ENCODE data around the gene CDKAL1. TPM values are rescaled to one million over a fixed set of nuclear protein-coding genes. Genes with fewer than 3 reads are reported as not detected.

Gene CDKAL1
- total and polyA plus RNA-seq, 2 of the 8 experiments (the other 6 are each of a cell fraction or from before 2014, with no cell fraction given), result 8.4 to 24.6 TPM

DNA sequence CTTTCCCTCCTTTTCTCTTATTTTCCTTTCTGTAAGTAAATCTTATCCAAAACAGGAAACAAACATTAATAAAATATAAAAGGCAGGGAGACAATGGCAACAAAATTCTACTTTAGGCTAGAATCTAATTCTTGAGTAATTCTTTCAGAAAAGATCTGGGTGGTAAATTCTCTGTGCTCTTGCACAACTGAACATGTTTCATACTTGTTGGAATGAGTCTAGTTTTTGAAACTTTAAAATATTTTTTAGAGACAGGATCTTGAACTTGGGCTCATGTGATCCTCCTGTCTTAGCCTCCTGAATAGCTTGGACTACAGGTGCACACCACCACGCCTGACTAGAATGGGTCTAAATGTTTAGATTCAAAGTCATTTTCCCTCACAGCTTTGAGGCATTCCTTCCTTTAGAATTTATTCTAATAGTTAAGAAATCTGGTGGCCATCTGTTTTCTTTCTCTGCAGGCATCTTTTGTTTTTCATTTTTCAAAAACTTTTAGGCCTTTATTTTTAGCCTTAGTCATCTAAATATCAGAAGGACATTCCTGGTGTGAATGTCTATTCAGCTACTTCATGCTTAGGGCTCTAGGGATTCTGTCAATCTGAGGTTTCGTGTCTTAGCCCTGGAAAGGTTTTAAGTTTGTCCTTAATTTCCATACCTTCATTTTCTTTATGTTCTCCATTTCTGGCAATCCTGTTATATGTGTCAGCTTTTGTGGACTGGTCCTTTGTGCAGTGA, 76.5 kb downstream of the CDKAL1 start:
- H4K8ac ChIP-seq (ENCODE audit: extremely low read depth, insufficient read depth, low read length), result no peak overlapping the region
- WGBS, 2 experiments (ENCODE audit: extremely low coverage in 1 of 2, insufficient coverage in 1 of 2, insufficient read length in 1 of 2, insufficient replicate concordance in 2 of 2, low coverage in 1 of 2, low lambda C conversion rate in 2 of 2, missing lambda C conversion rate in 1 of 2), result 82% methylated on average over 2 of the region's 2 CpGs; no CpG with 5 or more reads in 1 of the 2 experiments
- H3K79me1 ChIP-seq (ENCODE audit: low read depth, low read length), result no peaks in the 10 kb centered on the region
- H3K27ac ChIP-seq (ENCODE audit: low read depth, low read length), result no peak overlapping the region
- no peak overlapping the region for H2BK120ac ChIP-seq (replicated peaks; ENCODE audit: low read depth, low read length)
- CTCF ChIA-PET (ENCODE audit: partially characterized antibody), result no interaction called here
- H2BK5ac ChIP-seq (ENCODE audit: low read depth, low read length), result no peak overlapping the region
- no peak overlapping the region for H3K56ac ChIP-seq (replicated peaks; ENCODE audit: insufficient read length, low read depth, low read length)
- H3K23ac ChIP-seq (ENCODE audit: insufficient read length), result no peak overlapping the region
- H3K18ac ChIP-seq (ENCODE audit: extremely low read depth, low read length), result no peak overlapping the region
- H3K4ac ChIP-seq (replicated peaks; ENCODE audit: insufficient read length, low read depth, low read length), result no peak overlapping the region
- H3K27me3 ChIP-seq (replicated peaks in 1 of 4; ENCODE audit: control insufficient read depth in 3 of 4, extremely low read depth in 1 of 4, insufficient read depth in 3 of 4, low read length in 3 of 4), result no peaks in the 10 kb centered on the region
- peaks cover 0 to 3% (median 0%) of the 10 kb centered on the region in 4 experiments; a peak in 1 of 7 replicates for H3K4me1 ChIP-seq (replicated peaks in 1 of 4; ENCODE audit: control insufficient read depth in 3 of 4, insufficient read depth in 4 of 4, low read length in 3 of 4)
- no peaks in the 10 kb centered on the region; a peak in 1 of 8 replicates for H3K36me3 ChIP-seq (ENCODE audit: control insufficient read depth in 2 of 4, insufficient read depth in 4 of 4, low read length in 3 of 4)
- H4K91ac ChIP-seq (replicated peaks; ENCODE audit: insufficient read length, low read length), result no peak overlapping the region
- FAIRE-seq (no peak), DNase-seq (ENCODE audit: low read depth in 1 of 2, low spot score in 2 of 2) (no peak)
- POLR2A ChIA-PET (ENCODE audit: partially characterized antibody), result no interaction called here
- no peaks in the 10 kb centered on the region; the same call in 1 of the 2 replicates for H3K23me2 ChIP-seq (ENCODE audit: low read depth, low read length)
- TF ChIP-seq E2F6 (IDR thresholded peaks at IDR 0.05), result no peak
- TF ChIP-seq SP2 (IDR thresholded peaks at IDR 0.05; ENCODE audit: low read length), result no peak
- no peak for TF ChIP-seq HDAC6 (IDR thresholded peaks at IDR 0.05; ENCODE audit: low read depth, low read length)
- no peak for TF ChIP-seq RBBP5 (IDR thresholded peaks at IDR 0.05; ENCODE audit: borderline replicate concordance, low read depth, low read length)
- TF ChIP-seq KDM1A (IDR thresholded peaks at IDR 0.05; ENCODE audit: borderline replicate concordance, low read length), result no peak
- no peak for TF ChIP-seq SP1 (IDR thresholded peaks at IDR 0.05; ENCODE audit: low read depth, low read length)
- TF ChIP-seq RAD21 (IDR thresholded peaks at IDR 0.05 in 1 of 2, conservative IDR thresholded peaks at IDR 0.05 in 1 of 2; ENCODE audit: low read depth in 2 of 2, low read length in 2 of 2), result no peak
- TF ChIP-seq NANOG (IDR thresholded peaks at IDR 0.05; ENCODE audit: insufficient read depth, low read depth, low read length, poor library complexity, severe bottlenecking), result no peak
- no peak for TF ChIP-seq EP300 (IDR thresholded peaks at IDR 0.05; ENCODE audit: borderline replicate concordance in 1 of 2, low read depth in 2 of 2, low read length in 2 of 2)
- H3K4me2 ChIP-seq (ENCODE audit: insufficient read depth in 1 of 2, low read depth in 2 of 2, low read length in 2 of 2), result no peak overlapping the region
- no peak overlapping the region for H3K14ac ChIP-seq (ENCODE audit: insufficient read length)
- no peak overlapping the region for H2AK5ac ChIP-seq (ENCODE audit: low read depth, low read length)
- no peaks in the 10 kb centered on the region for H4K20me1 ChIP-seq (replicated peaks in 1 of 2; ENCODE audit: control insufficient read depth in 1 of 2, insufficient read depth in 2 of 2, low read length in 2 of 2)
- H2AFZ ChIP-seq (ENCODE audit: low read length), result no peak overlapping the region
- H3K9me3 ChIP-seq (ENCODE audit: insufficient read depth in 2 of 2, low read depth in 1 of 2, low read length in 1 of 2), result no peaks in the 10 kb centered on the region
- no peak overlapping the region for H2BK20ac ChIP-seq (ENCODE audit: low read length)
- H4K5ac ChIP-seq (ENCODE audit: insufficient read length, low read depth, low read length), result no peak overlapping the region
- no peak overlapping the region for H3K4me3 ChIP-seq (ENCODE audit: extremely low read depth in 1 of 4, insufficient read depth in 2 of 4, low read depth in 3 of 4, low read length in 4 of 4)
- peaks cover 0 to 2% of the 10 kb centered on the region in 2 experiments; a peak in 1 of 4 replicates for H3K79me2 ChIP-seq (ENCODE audit: control insufficient read depth in 1 of 2, insufficient read depth in 2 of 2, low read length in 2 of 2)
- H2BK15ac ChIP-seq (ENCODE audit: low read length), result no peak overlapping the region
- no peak overlapping the region for H3K9ac ChIP-seq (replicated peaks in 1 of 4; ENCODE audit: extremely low read depth in 1 of 4, low read depth in 3 of 4, low read length in 3 of 4)
- H2BK12ac ChIP-seq (ENCODE audit: low read depth, low read length), result no peak overlapping the region

Data from H1 (cell line).